GM18858 (cell line): Measurements from ENCODE around the gene ABCF1.

Experiments
- ATAC-seq: cut with Tn5 transposase; IDR thresholded peaks from one replicate; pipeline ENCODE4 v1.9.1; 2021; ENCODE audit not compliant: unreplicated experiment

ABCF1 gene

DNA sequence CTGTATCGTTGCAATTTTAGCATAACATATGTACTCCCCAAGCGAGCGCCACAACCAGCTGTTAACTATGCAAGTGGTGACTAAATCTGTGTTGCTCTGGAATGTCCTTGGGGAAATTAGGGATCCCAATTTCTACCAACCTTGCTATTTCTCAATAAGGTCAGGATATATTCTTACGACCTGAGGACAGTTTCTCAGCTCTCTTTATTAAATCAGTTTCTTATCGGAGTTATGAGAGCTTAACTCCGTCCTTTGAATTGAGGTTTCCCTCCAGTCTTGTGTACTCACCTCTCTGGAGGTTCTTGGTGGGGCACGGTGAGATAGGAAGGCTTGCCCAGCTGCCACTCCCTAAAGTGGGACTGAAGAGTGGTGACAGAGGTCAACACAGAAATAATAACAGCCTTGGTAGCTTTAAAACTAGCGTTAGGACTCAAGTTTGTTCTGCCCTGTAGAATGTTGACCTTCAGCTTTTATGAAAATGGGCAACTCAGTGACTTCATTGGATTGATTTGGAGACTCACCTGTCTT, 47.1 kb downstream of the ABCF1 start:
- no peak for ATAC-seq

DNA sequence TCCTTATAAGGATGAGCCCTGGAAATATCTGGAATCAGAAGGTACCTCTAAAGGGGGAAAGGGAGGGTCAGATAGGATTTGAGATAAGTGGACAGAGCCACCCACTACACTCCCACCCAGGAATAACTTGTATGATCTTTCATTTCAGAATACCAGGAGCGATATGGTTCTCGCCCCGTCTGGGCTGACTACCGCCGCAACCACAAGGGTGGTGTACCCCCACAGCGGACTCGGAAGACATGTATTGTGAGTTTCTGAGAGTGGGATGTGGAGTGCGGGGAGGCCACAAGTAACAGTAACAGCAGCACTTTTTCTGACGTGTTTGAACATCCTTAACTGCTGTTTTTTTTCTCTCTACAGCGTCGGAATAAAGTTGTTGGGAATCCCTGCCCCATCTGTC, 48.3 kb downstream of the ABCF1 start:
- no peak for ATAC-seq

DNA sequence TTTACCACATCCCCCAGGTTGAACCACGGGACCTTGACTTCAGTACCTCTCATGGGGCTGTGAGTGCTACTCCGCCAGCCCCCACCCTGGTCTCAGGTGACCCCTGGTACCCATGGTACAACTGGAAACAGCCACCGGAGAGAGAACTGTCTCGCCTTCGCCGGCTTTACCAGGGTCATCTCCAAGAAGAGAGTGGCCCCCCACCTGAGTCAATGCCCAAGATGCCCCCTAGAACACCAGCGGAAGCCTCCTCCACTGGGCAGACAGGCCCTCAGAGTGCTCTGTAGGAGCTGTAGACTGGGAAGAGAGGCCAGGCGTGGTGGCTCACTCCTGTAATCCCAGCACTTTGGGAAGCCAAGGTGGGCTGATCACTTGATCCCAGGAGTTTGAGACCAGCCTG, 54.3 kb downstream of the ABCF1 start:
- ATAC-seq, result no peak

DNA sequence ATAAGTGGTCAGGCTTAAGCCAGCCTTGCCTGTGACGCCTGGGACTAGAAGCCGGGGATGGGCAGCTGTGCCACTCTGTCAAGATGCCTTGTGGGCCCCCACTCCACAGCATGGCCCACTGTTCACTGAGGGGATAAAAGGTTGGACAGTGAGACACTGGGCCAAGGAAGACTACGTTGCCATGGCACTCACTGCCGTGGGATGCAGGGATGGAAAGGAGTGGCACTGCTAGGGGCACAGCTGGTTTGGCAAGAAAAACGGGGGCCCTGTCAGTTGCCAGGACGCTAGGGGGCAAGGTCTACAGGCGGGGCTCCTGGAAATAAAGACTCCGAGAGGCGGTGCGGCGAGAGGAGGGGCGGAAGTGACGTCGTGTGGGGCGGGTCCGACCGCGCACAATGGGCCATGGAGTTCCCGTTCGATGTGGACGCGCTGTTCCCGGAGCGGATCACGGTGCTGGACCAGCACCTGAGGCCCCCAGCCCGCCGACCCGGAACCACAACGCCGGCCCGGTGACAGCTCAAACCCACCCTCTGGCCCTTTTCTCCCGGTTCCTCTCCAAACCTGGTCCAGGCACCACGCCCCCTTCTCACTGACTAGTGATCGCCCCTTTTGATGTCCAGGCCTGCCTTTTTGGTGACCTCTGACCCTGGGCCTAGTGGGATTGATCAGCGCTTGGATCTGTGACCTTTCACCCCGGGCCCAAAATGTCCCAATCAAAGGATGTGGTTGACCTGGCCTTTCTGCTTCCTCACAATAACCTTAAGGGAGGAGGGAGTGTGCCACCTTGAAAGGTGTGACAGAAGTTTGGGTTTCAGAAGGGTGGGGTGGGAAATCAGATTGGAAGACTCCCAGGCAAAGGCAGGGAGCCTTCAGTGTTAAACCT, 55.5 kb downstream of the ABCF1 start, which contains the start of gene ATAT1:
Gene ATAT1 (plus strand): TSS at position 391 of the 883 bp plus-strand sequence.
- ATAC-seq, result no peak

DNA sequence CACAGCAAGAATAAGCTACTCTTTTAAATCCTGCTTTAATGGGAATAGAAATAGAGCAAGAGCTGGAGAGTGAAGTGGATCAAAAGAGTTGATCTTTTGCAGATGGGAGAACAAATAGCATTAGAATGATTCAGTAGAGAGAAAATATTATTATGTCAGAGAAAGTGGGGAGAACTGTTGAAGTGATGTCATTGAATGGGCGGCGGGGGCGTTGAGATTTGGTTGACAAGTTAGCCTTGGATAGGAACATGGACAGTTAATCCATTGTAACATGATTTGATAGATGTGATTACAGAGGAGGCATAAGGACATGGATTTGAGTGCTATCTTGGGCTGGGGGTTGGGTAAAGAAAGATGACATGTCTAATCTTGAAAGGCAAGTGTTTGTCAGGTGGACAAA, 64.6 kb downstream of the ABCF1 start:
- ATAC-seq, result no peak

DNA sequence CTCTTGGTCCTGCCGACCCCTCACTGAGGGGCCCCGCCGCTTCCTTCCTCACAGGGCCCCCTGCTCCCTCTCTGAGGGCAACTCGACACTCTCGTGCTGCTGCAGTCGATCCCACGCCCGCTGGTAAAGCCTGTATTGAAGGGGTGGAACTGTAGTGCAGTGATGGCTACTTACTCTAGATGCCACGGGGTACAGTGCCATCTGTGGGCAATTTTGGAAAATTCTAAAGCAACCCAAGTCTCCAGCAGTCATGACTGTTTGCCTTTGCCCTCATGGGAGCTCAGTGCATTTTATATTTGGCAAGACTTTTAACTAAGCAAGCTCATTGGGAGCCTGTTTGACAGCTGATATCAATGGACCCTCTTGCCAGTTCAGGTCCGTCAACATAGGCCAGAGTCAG, 69.2 kb downstream of the ABCF1 start:
- no peak for ATAC-seq

DNA sequence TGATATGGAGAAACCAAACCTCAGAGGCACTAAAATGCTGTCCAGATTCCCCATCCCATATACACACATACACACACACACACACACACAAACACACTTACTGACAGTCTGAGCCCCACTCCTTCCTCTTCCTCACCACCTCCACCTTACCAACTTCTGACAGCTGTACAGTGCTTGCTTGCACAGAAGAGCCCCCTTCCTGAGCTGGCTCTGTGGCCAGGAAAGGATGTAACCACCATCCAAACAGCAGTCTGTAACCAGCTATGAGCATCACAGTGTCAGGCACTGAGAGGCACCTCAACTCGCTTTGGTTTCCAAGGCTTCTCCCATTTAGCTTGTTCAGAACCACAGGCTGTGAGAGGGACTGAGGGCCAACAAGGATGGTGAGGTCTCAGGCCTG, 69.8 kb downstream of the ABCF1 start:
- ATAC-seq, result no peak
